ENCODE data around the gene USP21.

DNA sequence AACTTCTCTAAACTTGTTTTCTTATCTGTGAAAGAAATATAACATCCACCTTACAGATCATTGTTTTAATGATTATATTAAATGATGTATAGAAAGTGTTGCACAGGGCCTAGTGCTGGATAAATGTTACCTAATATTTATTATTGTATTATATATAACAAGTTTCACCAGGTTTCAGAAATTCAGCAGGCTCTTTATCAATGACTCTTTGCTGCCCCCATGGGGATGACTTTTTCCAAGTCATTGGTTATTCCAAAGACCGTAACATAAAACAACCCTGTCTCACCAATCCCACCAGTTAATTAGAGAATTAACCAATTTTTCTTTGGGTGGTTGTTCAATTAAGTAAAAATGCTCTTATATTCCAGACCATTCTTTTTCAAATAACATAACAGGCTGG, 19.5 kb upstream of the USP21 start:
- TF ChIP-seq, protein P1, sequence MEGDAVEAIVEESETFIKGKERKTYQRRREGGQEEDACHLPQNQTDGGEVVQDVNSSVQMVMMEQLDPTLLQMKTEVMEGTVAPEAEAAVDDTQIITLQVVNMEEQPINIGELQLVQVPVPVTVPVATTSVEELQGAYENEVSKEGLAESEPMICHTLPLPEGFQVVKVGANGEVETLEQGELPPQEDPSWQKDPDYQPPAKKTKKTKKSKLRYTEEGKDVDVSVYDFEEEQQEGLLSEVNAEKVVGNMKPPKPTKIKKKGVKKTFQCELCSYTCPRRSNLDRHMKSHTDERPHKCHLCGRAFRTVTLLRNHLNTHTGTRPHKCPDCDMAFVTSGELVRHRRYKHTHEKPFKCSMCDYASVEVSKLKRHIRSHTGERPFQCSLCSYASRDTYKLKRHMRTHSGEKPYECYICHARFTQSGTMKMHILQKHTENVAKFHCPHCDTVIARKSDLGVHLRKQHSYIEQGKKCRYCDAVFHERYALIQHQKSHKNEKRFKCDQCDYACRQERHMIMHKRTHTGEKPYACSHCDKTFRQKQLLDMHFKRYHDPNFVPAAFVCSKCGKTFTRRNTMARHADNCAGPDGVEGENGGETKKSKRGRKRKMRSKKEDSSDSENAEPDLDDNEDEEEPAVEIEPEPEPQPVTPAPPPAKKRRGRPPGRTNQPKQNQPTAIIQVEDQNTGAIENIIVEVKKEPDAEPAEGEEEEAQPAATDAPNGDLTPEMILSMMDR (IDR thresholded peaks at IDR 0.05) = peak; percentile 60
- TF ChIP-seq EZH2phosphoT487 (IDR thresholded peaks at IDR 0.05) (no peak), EZH2 (IDR thresholded peaks at IDR 0.05) (no peak)
